Left cardiac atrium (tissue), 4 donors: Measurements from ENCODE around the gene RHOD. TPM values are rescaled to one million over a fixed set of nuclear protein-coding genes. Genes with fewer than 3 reads are reported as not detected.

Experiments
- ATAC-seq, 2 donors: fragments of 200-7000 bp; cut with Tn5 transposase; one replicate each; pipeline ENCODE4 v1.9.1; 2020; ENCODE audit warnings: mild to moderate bottlenecking in 2 of 2, moderate library complexity in 2 of 2
- DNase-seq: peaks from one replicate; pipeline ENCODE4 v3.0.0-alpha.2; 2020
- intact Hi-C, 2 donors: fragments of 100-400 bp; cut with DNase I; formaldehyde crosslinking; loops; one replicate each; pipeline versions ENCODE4 v1.14.1 to v1.15.1; 2022 to 2023
- total RNA-seq, 2 donors: library from RNA; stranded (reverse); fragmentation: NEBNext Ultra II Directional; extraction: Animal tissue kit (Norgen Biotek cat#: 25700); gene quantifications; one replicate each; pipeline ENCODE4 v1.2.1, GENCODE V29; 2021
- donor health status: DM: no; HTN: yes; CAD: no.
- donor health status: DM: no; HTN: yes; CAD: no; lungs with severe emphysema.
- donor health status: DM: yes; HTN: yes; CAD: no.
- donor health status: Dilated cardiomyopathy.

The RHOD gene
- total RNA-seq, 2 donors from 2014 or later, result 33.6 to 42.8 TPM

DNA sequence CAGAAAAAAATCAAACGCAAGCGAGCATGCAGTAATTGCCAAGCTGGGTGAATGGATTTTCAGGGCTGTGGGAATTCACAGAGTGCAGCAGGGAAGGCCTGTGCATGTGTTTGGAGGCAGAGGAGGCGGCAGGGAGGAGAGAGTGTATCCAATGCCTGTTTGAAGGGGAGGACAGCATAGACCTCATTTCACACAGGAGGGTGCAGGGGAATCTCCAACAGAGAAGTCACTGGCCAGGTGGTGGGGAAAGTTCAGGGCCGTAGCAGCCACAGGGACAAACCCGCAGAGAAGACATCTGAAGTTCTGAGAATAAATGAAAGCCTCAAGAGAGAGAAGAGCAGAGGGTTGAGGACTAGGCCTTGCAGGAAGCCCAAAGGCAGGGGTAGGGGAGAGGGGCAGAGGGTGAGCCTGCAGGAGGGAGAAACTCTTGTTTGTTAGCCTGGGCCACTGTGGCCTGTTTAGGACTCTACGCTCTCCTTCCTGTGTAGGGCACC lies 43.2 kb downstream of the RHOD start:
- intact Hi-C loops, result no loop called here
- DNase-seq (no peak), ATAC-seq (no peak)

DNA sequence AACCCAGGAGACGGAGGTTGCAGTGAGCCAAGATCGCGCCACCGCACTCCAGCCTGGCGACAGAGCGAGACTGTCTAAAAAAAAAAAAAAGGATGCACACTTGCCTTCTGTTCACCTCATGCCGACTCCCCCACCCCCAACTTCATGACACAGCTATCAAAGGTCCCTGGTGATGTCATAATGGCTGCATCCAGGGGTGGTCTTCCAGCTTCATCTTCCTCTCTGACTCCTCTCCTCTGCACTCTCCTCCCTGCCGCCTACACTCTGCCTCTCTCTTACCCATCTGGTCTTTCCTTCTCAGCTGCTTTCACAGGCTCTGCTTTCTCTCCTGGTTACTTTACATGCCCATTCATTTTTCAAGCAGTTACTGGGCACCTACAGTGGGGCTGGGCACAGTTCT lies 46.0 kb downstream of the RHOD start:
- intact Hi-C loops, result no loop called here
- DNase-seq (no peak), ATAC-seq (no peak)

DNA sequence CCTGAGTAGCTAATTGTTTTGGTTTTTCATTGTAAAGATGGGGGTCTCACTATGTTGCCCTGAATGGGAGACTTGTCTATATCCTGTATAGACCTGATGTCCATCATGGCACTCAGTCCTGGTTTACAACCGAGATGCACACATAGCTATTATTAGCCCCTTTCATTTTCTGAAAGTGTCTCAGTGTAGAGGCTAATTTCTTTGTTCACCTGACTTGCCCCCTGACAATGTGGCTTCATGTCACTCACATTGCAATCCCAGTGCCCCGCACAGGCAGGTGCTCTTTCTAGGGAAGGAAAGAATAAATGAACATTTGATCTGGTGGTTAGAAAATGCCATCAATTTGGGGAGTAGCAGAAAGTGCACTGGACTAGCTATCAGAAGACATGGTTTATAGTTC lies 49.3 kb downstream of the RHOD start:
- DNase-seq (no peak), ATAC-seq (no peak)
- intact Hi-C loops, result no loop called here

DNA sequence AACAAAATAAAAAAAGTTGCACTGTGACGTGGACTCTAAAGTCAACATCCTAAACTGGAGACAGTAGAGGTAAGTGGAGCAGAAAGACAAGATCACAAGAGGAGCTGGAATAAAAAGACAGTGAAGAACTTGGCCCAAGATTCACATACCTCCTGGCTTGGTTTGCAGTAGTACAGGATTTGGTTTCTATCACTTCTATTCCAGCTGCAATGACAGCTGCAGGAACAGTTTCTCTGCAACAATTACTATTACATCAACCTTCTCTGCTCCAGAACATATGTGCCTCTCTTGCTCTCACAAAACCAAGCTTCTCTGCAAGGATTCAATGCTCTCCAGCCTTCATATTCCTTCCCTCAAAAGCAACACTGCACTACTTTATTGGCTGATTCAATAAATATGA lies 54.6 kb downstream of the RHOD start:
- intact Hi-C loops, result no loop called here
- DNase-seq (no peak), ATAC-seq (no peak)

- intact Hi-C loops, result no loop called here
- ATAC-seq, result no peak
- DNase-seq, result no peak
Observed at GRCh38 chr11:67113231-67113721, 56.6 kb downstream of the RHOD start.

- intact Hi-C loops, result no loop called here
- no peak for ATAC-seq
- DNase-seq, result no peak
Observed at GRCh38 chr11:67114275-67114896, 57.7 kb downstream of the RHOD start.

DNA sequence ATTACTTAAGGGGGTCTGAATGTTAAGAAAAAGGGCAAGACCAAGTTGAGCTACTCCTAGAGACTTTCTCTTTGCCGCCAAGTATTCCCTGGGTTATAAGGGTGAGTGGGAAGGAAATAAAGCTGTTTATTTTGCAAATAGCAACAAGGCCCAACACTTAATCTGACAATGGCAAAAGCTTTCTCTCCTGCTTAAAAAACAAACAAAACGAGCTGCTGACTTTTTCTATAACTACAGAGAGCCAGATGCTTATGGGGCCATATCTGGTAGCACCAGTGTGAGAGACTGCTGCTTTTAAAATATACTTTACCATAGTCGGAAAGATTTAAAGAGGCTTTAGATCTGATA lies 60.1 kb downstream of the RHOD start:
- no peak for ATAC-seq

DNA sequence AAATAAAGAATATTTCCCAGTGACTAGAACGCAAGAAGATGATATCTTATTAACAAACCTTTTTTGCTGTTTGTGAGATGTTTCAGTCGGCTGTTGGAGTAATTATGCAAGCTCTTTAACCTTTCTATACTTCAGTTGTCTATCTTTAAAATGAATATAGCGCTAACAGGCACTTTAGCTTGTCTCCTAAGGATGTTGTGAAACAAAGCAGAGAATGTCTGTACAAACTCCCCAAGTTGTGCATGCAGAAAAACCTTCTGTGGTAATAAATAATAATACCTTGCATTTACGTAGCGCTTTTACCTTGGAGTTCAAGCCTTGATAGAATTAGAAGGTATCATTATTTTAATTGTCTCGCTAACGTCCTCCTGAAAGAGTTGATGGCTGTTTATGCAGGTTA lies 60.5 kb downstream of the RHOD start:
- no peak for DNase-seq
- intact Hi-C loops, result no loop called here
- ATAC-seq, result no peak

More for the DNA sequence above, 60.1 kb downstream of the RHOD start:
- intact Hi-C loops, result no loop called here
- no peak for DNase-seq

GRCh38 chr11:67117672-67118180 lies 61.1 kb downstream of the RHOD start:
- intact Hi-C loops, result no loop called here
- no peak for ATAC-seq
- DNase-seq, result peak; percentile 57

GRCh38 chr11:67118181-67118766 lies 61.6 kb downstream of the RHOD start:
- intact Hi-C loops, result no loop called here
- ATAC-seq (peak; percentile 16 to 30), DNase-seq (peak; percentile 62)

GRCh38 chr11:67118801-67119584 lies 62.3 kb downstream of the RHOD start, which contains the start of gene KDM2A:
Gene KDM2A, plus strand, starts transcription at chr11:67119263. Its CDS starts 2,054 bp downstream, at chr11:67121317.
- peak; percentile 100 for DNase-seq
- intact Hi-C loops, result no loop called here
- ATAC-seq, result peak; percentile 92 to 95

DNA sequence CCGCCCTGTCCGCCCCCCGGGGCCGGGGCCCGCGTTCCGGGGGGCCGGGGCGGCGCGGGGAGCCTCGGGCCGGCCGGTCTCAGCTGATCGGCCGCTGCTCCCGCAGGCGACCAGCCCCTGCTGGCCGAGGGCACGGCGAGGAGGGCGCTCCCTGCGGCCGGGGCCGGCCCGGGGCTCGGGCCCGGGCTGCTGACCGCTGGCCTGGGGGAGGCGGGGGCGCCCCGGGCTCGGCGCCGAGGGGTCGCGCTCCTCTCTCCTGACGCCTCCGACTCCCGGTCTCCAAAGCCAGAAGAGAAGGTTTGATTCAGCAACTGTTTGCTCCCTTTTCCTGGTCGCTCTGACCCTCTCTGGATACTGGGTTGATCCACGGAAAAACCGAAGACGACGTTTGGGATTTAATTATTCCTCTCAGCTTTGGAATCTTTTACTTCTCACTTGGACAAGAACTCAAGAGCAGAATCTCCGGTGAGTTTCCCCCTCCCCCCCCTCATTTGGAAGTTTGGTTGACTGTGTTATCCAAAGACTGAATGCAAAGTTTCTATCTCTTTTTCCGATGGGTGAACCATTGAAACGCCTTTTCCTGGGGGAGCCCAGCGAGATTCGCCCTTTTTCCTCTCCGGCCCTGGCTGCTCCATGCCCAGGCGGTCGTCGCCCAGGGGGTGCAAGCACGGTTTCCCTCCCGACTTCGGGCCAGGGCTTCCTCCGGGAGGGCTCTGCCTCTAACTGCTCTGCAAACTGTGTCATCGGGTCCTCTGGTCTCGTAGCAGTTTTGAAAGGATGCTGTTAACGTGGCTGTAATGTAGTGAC lies 63.1 kb downstream of the RHOD start:
- intact Hi-C loops, result loop anchor here in 1 of 2 donors (10.0 kb wide), 1 partner anchor 115 kb away; no protein-coding TSS in a partner anchor

DNA sequence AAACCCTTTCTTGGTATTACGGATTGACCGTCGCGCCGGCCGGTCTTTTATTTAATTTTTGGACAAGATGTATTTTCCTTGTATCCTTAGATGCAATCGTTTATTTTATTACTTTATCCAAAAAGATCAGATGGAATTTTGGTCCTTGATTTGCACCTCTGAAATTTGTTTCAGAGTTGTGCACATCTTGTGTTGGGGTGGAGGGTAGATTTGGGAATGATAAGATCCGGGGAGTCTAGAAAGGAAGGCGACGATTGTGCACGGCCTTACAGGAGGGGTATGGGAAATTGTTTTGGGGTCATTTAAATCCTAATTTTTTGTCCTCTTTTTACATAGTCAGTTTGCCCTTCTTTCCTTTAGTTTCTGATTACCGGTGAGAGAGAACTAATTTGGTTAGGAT lies 63.8 kb downstream of the RHOD start:
- intact Hi-C loops, result loop anchor here in 1 of 2 donors (10.0 kb wide), 1 partner anchor 114 kb away; no protein-coding TSS in a partner anchor
- ATAC-seq, result no peak

More for the DNA sequence above, 63.1 kb downstream of the RHOD start:
- DNase-seq (peak; percentile 37), ATAC-seq (peak in 1 of 2 donors; percentile 5)

GRCh38 chr11:67120881-67121710 lies 64.4 kb downstream of the RHOD start:
- intact Hi-C loops, result loop anchor here in 1 of 2 donors (10.0 kb wide), 1 partner anchor 114 kb away; no protein-coding TSS in a partner anchor
- DNase-seq (no peak), ATAC-seq (no peak)

More for the DNA sequence above, 63.8 kb downstream of the RHOD start:
- no peak for DNase-seq
